Colonic mucosa (tissue), 4 donors: ENCODE measurements around the gene XPC. TPM values are rescaled to one million over a fixed set of nuclear protein-coding genes. Genes with fewer than 3 reads are reported as not detected.

ENCODE experiments used
- DNase-seq: peaks from one replicate; pipeline ENCODE4 v3.0.0-alpha.2; 2020
- H3K27ac ChIP-seq: fragments of 200-600 bp; one replicate; pipeline ENCODE4 v1.8.0; 2021
- H3K27me3 ChIP-seq: fragments of 200-600 bp; one replicate; pipeline ENCODE4 v1.8.0; 2021
- H3K36me3 ChIP-seq: fragments of 200-600 bp; one replicate; pipeline ENCODE4 v1.8.0; 2021
- H3K4me1 ChIP-seq: fragments of 200-600 bp; one replicate; pipeline ENCODE4 v1.8.0; 2021; ENCODE audit warnings: mild to moderate bottlenecking
- H3K4me3 ChIP-seq: fragments of 200-600 bp; one replicate; pipeline ENCODE4 v1.8.0; 2021
- H3K9ac ChIP-seq, 2 donors: one replicate each; pipeline ENCODE4 v1.7.0; 2013; ENCODE audit warnings: control low read depth in 2 of 2, low read depth in 2 of 2, low read length in 2 of 2
- H3K9me3 ChIP-seq: fragments of 200-600 bp; one replicate; pipeline ENCODE4 v1.8.0; 2021
- intact Hi-C: fragments of 100-400 bp; cut with DNase I; formaldehyde crosslinking; loops from one replicate; pipeline ENCODE4 v1.14.1; 2022
- total RNA-seq, 2 donors: library from RNA; stranded (reverse); fragmentation: NEBNext Ultra II Directional in 1 of 2; extraction: Animal tissue kit (Norgen Biotek cat#: 25700) in 1 of 2; gene quantifications; one replicate each; pipeline ENCODE4 v1.2.1, GENCODE V29; 2021
- TF ChIP-seq, protein P1 (sequence below): fragments of 200-600 bp; IDR thresholded peaks from one replicate; pipeline ENCODE4 v1.8.0; 2022; ENCODE audit warnings: antibody characterized with exemption, mild to moderate bottlenecking
- donor health status: healthy.
- donor health status: DM: no; HTN: no; CAD: no.
- donor health status: DM: no; HTN: no; CAD: no.

The XPC gene
- total RNA-seq, 2 donors from 2014 or later: 14.7 to 23.3 TPM

DNA sequence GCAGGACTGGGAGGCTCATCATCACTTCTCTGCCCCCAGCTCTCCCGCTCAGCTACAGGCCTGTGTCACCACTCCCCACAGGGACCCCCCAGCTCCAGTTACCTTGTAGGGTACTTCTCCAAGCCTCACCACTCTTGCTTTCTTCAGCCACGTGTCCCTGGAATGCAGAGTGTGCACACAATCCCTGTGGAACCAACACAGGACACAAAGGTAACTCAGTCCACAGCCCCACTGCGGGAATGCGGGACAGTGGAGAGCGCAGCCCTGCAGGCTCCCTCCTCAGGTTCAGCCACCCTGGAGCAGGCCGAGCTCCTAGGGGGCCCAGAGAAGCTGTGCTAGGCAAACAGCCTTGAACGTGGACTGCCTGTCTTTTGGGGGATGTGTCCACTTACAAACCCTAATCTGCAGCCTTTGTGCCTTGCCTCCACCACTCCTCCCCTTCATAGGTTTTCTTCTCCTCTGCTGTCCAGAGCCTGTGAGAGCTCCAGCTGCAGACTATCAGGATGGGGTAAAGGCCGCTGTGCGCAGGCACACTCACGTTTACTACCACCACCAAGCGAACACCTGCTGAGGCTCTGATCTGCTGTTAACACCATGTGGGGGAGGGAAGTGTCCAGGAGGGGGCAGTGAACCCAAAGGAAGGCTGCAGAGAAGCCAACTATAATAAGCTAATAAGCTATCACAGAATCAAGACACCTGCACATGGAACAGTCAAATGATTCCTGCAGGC, 26.0 kb downstream of the XPC start:
- TF ChIP-seq, protein P1, sequence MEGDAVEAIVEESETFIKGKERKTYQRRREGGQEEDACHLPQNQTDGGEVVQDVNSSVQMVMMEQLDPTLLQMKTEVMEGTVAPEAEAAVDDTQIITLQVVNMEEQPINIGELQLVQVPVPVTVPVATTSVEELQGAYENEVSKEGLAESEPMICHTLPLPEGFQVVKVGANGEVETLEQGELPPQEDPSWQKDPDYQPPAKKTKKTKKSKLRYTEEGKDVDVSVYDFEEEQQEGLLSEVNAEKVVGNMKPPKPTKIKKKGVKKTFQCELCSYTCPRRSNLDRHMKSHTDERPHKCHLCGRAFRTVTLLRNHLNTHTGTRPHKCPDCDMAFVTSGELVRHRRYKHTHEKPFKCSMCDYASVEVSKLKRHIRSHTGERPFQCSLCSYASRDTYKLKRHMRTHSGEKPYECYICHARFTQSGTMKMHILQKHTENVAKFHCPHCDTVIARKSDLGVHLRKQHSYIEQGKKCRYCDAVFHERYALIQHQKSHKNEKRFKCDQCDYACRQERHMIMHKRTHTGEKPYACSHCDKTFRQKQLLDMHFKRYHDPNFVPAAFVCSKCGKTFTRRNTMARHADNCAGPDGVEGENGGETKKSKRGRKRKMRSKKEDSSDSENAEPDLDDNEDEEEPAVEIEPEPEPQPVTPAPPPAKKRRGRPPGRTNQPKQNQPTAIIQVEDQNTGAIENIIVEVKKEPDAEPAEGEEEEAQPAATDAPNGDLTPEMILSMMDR: no peak
- H3K27me3 ChIP-seq: no peaks in the 10 kb centered on the region
- no peak overlapping the region for H3K27ac ChIP-seq
- H3K4me3 ChIP-seq: no peak overlapping the region
- intact Hi-C loops: no loop called here
- H3K36me3 ChIP-seq: no peaks in the 10 kb centered on the region
- DNase-seq: no peak
- H3K9ac ChIP-seq: no peak overlapping the region
- H3K4me1 ChIP-seq: no peaks in the 10 kb centered on the region
- H3K9me3 ChIP-seq: no peaks in the 10 kb centered on the region

GRCh38 chr3:14151471-14152083, 26.8 kb downstream of the XPC start:
- no peaks in the 10 kb centered on the region for H3K36me3 ChIP-seq
- no peak for DNase-seq
- no peaks in the 10 kb centered on the region for H3K4me1 ChIP-seq
- no peak overlapping the region for H3K4me3 ChIP-seq
- H3K27me3 ChIP-seq: no peaks in the 10 kb centered on the region
- no peak overlapping the region for H3K27ac ChIP-seq
- TF ChIP-seq, protein P1: no peak
- H3K9me3 ChIP-seq: no peaks in the 10 kb centered on the region
- no peak overlapping the region for H3K9ac ChIP-seq
- intact Hi-C loops: no loop called here

GRCh38 chr3:14150491-14151230, 27.7 kb downstream of the XPC start:
- TF ChIP-seq, protein P1: no peak
- no peaks in the 10 kb centered on the region for H3K4me1 ChIP-seq
- H3K36me3 ChIP-seq: no peaks in the 10 kb centered on the region
- H3K9me3 ChIP-seq: no peaks in the 10 kb centered on the region
- no peak overlapping the region for H3K9ac ChIP-seq
- H3K27ac ChIP-seq: no peak overlapping the region
- H3K27me3 ChIP-seq: no peaks in the 10 kb centered on the region
- DNase-seq: no peak
- intact Hi-C loops: no loop called here
- no peak overlapping the region for H3K4me3 ChIP-seq

DNA sequence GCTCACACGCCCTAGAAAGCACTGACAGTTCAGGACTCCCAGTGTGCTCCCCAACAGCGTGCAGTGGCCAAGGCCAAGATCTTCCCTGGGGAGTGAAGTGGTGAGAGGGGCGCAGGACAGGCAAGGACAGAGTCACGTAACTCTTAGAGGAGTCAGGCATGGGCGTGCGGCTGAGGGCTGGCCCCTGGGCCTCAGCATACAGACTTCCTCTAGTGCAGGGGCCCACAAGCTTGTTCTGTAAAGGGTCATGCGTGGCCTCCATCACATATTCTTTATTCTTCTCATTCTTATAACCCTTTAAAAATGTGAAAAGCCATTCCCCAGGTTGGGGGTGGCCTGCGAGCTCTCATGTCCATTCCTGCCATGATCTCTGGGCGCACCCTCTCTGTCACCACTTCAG, 28.3 kb downstream of the XPC start:
- intact Hi-C loops: no loop called here

More for the DNA sequence above, 28.3 kb downstream of the XPC start:
- no peak overlapping the region for H3K27ac ChIP-seq
- H3K9ac ChIP-seq: no peak overlapping the region
- no peaks in the 10 kb centered on the region for H3K27me3 ChIP-seq
- TF ChIP-seq, protein P1: no peak
- no peaks in the 10 kb centered on the region for H3K36me3 ChIP-seq
- peaks cover 1% of the 10 kb centered on the region for H3K4me1 ChIP-seq
- H3K9me3 ChIP-seq: no peaks in the 10 kb centered on the region
- no peak overlapping the region for H3K4me3 ChIP-seq
- DNase-seq: no peak
